Activated CD8-positive, alpha-beta memory T cell treated with anti-CD3 and anti-CD28 coated beads for 48 hours (primary cell): ENCODE data around the gene AFMID.
"Not testable (repeated sequence)": the region's sequence is repeated elsewhere in the genome, so short reads cannot be mapped to it uniquely, and the experiment has no call there.

Experiments
- DNase-seq, 3 experiments: peaks; one replicate each; pipeline ENCODE4 v3.0.0-alpha.2; 2020; ENCODE audit warnings: low read depth in 2 of 3, low spot score in 2 of 3

The AFMID gene

GRCh38 chr17:78219396-78220150 lies 32.4 kb downstream of the AFMID start:
- no peak for DNase-seq

DNA sequence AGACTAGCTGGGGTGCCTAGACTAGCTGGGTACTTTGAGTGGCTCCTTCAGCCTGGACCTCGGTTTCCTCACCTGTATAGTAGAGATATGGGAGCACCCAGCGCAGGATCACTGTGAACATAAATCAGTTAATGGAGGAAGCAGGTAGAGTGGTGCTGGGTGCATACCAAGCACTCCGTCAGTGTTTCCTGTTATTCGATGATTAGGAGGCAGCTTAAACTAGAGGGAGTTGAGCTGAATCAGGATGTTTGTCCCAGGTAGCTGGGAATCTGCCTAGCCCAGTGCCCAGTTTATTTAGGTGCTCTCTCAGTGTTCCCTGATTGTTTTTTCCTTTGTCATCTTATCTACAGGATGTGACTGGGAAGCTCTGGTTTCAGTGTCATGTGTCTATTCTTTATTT lies 35.9 kb downstream of the AFMID start:
- DNase-seq, result no peak

DNA sequence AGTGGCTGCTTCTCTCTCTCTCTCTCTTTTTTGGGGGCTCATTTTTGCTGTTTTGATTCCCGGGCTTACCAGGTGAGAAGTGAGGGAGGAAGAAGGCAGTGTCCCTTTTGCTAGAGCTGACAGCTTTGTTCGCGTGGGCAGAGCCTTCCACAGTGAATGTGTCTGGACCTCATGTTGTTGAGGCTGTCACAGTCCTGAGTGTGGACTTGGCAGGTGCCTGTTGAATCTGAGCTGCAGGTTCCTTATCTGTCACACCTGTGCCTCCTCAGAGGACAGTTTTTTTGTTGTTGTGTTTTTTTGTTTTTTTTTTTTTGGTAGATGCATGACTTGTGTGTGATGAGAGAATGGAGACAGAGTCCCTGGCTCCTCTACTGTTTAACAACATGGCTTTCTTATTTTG lies 36.6 kb downstream of the AFMID start:
- DNase-seq, result no peak

DNA sequence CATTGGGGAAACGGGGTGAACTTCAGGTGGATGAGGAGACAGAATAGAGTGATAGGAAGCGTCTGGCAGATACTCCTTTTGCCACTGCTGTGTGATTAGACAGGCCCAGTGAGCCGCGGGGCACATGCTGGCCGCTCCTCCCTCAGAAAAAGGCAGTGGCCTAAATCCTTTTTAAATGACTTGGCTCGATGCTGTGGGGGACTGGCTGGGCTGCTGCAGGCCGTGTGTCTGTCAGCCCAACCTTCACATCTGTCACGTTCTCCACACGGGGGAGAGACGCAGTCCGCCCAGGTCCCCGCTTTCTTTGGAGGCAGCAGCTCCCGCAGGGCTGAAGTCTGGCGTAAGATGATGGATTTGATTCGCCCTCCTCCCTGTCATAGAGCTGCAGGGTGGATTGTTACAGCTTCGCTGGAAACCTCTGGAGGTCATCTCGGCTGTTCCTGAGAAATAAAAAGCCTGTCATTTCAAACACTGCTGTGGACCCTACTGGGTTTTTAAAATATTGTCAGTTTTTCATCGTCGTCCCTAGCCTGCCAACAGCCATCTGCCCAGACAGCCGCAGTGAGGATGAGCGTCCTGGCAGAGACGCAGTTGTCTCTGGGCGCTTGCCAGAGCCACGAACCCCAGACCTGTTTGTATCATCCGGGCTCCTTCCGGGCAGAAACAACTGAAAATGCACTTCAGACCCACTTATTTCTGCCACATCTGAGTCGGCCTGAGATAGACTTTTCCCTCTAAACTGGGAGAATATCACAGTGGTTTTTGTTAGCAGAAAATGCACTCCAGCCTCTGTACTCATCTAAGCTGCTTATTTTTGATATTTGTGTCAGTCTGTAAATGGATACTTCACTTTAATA lies 37.3 kb downstream of the AFMID start:
- DNase-seq, result no peak

GRCh38 chr17:78225088-78225865 lies 38.1 kb downstream of the AFMID start:
- no peak for DNase-seq

GRCh38 chr17:78226055-78226758 lies 39.0 kb downstream of the AFMID start:
- DNase-seq, result no peak

- DNase-seq, result no peak
Measured at GRCh38 chr17:78226759-78227454, 39.7 kb downstream of the AFMID start.

DNA sequence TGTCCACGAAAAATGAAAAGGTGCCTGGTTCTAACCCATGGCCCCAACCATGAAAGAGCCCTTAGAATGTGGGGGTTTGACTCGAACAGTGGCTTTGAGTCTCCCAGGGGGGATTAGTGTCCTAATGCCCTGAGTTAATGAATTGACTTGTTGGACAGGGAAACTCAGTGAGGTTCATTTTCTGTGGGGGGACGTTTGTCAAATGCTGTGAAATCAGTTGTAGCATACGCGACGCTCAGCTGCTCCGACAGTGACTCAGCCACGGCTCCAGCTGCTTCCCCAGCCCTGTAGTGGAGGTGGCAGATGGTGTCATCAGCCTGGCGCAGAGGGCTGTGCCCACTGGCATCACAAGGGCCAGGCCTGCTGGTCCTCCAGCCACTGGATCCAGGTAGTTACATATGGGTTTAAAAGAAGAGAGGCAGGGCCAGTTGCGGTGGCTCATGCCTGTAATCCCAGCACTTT lies 40.3 kb downstream of the AFMID start:
- no peak for DNase-seq

- no peak for DNase-seq
Measured at GRCh38 chr17:78228176-78228575, 41.0 kb downstream of the AFMID start.

DNA sequence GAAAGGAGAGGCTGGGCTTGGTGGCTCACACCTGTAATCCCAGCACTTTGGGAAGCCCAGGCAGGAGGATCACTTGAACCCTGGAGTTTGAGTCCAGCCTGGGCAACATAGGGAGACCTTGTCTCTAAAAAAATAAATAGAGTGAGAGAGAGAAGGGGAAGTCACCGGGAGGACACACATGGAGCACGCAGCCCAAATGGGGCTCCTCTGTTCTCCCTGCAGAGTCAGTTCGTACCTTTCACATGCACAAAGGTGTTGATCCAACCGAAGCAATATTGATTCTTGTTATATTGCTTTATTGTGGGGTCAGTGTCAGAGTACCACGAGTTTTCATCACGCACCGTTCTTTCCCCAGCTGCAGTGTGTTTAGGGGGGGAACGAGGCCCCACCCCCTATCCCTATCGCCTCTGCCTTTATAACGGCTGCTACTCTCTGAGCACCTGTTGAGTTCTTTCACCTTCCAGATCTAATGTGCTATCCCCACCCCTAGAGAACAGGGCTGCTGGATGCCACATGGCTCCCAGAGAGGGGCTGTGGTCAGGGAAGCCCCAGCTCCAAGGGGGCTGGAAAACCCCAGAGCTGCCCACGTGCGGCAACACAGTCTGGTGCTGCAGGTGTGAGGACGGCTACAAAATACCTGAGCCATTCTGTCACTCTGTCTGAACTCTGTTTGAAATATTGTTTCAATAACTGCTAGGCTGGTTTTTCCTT lies 43.2 kb downstream of the AFMID start:
- no peak for DNase-seq

DNA sequence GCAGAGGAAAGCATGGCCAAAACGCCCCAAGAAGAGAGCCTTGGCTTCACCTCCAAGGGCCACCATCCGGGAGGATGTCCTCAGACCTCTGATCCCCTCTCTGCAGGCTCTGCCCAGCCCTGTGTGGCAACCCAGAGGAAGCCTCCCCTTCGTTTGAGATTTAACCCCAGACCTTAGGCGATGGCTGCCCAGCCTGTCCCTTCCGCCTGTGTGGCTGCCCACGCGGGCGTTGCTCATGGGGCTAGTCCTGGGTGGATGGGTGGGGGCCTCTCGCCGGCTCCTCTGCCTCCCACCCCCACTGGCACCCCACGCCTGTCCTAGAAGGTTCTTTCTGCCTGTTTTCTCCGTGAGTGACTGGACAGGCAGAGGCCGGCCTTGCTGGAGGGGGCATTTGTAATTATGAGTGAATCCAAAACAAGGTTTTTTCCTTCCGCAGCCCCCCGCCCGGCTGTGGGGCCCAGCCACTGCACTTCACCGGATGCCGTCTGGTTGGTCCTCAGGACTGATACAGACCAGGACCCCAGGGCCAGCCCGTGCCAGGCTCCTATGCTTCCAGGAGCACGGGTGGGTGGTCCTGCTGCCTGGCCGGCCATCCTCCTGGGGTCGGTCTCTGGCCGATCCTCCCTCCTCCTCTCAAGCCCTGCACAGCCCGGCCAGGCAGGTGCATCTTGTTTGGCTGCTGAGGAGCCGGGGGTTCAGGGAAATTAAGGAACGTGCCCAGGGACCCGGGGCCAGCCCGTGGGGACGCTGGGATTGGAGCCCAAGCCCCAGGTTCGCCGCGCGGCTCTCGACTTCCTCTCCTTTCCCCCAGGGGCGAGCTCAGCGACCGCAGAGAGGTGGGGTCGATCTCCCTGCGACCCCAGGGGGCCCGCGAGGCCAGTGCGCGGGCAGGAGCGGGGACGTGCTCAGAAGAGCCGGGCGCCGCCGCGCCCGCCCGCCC lies 44.1 kb downstream of the AFMID start, which contains the start of gene TMEM235:
TMEM235 (plus strand) TSS at position 636 of the 940 bp plus-strand sequence. CDS start 393 bp downstream, outside the sequence.
- no peak for DNase-seq

- no peak for DNase-seq
Measured at GRCh38 chr17:78231991-78232858, 45.1 kb downstream of the AFMID start.

DNA sequence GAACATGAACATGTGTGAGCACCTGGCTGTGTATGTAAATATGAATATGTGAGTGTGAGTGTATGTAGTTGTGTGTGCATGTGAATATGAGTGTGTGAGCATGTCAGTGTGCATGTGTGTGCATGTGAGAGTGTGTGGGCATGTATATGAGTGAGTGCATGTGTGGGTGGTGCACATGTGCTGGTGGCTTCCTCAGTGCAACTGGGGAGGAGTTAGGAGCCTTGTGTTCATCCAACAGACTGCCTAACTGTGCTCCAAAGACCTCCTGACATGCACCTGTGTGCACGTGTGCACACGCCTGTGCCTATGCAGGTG lies 45.7 kb downstream of the AFMID start:
- DNase-seq, result no peak

DNA sequence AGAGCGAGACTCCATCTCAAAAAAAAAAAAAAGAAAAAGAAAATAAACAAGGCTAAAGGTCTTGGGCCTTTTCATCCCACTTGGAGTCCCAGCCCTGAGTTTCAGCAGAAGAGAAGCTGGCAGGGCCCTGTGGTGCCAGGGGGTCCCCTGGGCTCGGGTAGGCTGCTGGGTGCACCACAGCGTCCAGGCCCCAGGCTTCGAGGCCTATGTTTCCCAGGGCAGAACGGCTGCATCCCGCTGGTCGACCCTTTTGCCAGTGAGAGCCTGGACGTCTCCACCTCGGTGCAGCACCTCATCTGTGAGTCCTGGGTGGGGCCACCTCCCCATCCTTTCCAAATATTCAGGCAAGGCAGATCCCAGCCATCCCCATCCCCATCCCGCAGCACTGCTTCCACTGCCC lies 46.5 kb downstream of the AFMID start:
- no peak for DNase-seq

DNA sequence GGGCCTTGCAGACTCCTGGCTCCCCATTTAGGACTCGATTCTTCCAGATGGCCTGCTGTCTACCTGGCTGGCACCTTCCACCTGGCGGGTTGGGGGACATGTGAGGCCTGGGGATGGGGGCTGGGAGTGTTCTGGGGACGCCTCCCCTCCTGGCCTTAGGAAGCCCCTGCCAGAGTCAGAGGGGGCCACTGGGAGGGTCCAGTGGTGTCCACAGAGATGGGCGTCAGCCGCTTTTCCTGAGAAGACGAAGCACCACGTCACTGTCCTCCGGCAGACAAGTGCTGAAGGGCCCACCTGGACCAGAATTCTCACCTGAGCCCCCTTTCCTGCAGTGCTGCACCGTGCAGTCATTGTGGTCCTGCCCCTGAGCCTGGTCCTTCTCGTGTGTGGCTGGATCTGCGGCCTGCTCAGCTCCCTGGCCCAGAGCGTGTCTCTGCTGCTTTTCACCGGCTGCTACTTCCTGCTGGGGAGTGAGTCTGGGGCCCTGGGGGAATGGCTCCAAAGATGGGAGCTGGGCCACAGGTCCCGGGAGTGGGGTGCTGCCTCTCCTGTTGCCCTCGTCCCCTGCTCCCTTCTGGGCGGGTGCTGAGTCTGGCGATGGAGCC lies 47.2 kb downstream of the AFMID start:
- no peak for DNase-seq

- DNase-seq, result not testable (repeated sequence)
Measured at GRCh38 chr17:78235022-78235421, 47.9 kb downstream of the AFMID start.

GRCh38 chr17:78235885-78236284 lies 48.7 kb downstream of the AFMID start:
- DNase-seq, result no peak
